ENCODE measurements around the gene ZNF462. TPM values are rescaled to one million over a fixed set of nuclear protein-coding genes. Genes with fewer than 3 reads are reported as not detected.

Gene ZNF462
- total and polyA plus RNA-seq, 4 donors = 0.35 to 2.1 (median 1.4) TPM

GRCh38 chr9:106976772-106977171, 113.8 kb downstream of the ZNF462 start:
- Histone ChIP-seq H3K27ac (ENCODE audit: low read depth in 1 of 2, low read length in 2 of 2) (no peak overlapping the region), H3K9me3 (ENCODE audit: control insufficient read depth in 4 of 4, low read length in 3 of 4) (no peaks in the 10 kb centered on the region), H3K36me3 (ENCODE audit: control insufficient read depth in 4 of 4, insufficient read depth in 3 of 4, low read depth in 1 of 4, low read length in 3 of 4) (peaks cover 0 to 2% (median 0%) of the 10 kb centered on the region in 4 donors), H3K4me1 (ENCODE audit: control insufficient read depth in 4 of 4, insufficient read depth in 4 of 4, low read length in 3 of 4) (no peaks in the 10 kb centered on the region), H3K4me3 (ENCODE audit: low read depth in 1 of 3, low read length in 3 of 3) (no peak overlapping the region), H3K27me3 (ENCODE audit: control insufficient read depth in 4 of 4, insufficient read depth in 4 of 4, low read length in 3 of 4) (peaks cover 0 to 4% (median 0%) of the 10 kb centered on the region in 4 donors), H3K9ac (ENCODE audit: low read depth in 1 of 2, low read length in 2 of 2) (no peak overlapping the region)
- 72% methylated on average over 5 of the region's 5 CpGs for WGBS
- no peak for DNase-seq (ENCODE audit: low spot score)
- TF ChIP-seq FOXA2 (IDR thresholded peaks at IDR 0.05) (no peak), TAF1 (conservative IDR thresholded peaks at IDR 0.05) (no peak), MAX (IDR thresholded peaks at IDR 0.05) (no peak), JUND (IDR thresholded peaks at IDR 0.05) (no peak), RXRA (IDR thresholded peaks at IDR 0.05) (no peak), HNF4G (IDR thresholded peaks at IDR 0.05) (no peak), EGR1 (IDR thresholded peaks at IDR 0.05; ENCODE audit: low read depth in 2 of 2) (no peak), REST (IDR thresholded peaks at IDR 0.05) (no peak), YY1 (IDR thresholded peaks at IDR 0.05) (no peak), FOXA1 (IDR thresholded peaks at IDR 0.05) (no peak), ATF3 (IDR thresholded peaks at IDR 0.05) (no peak), RAD21 (IDR thresholded peaks at IDR 0.05) (no peak), HNF4A (conservative IDR thresholded peaks at IDR 0.05) (no peak), NR2F2 (IDR thresholded peaks at IDR 0.05) (no peak), ZBTB33 (IDR thresholded peaks at IDR 0.05) (no peak), GABPA (IDR thresholded peaks at IDR 0.05 in 1 of 2, conservative IDR thresholded peaks at IDR 0.05 in 1 of 2) (no peak), SP1 (IDR thresholded peaks at IDR 0.05) (no peak)
- TF ChIP-seq, protein P1, sequence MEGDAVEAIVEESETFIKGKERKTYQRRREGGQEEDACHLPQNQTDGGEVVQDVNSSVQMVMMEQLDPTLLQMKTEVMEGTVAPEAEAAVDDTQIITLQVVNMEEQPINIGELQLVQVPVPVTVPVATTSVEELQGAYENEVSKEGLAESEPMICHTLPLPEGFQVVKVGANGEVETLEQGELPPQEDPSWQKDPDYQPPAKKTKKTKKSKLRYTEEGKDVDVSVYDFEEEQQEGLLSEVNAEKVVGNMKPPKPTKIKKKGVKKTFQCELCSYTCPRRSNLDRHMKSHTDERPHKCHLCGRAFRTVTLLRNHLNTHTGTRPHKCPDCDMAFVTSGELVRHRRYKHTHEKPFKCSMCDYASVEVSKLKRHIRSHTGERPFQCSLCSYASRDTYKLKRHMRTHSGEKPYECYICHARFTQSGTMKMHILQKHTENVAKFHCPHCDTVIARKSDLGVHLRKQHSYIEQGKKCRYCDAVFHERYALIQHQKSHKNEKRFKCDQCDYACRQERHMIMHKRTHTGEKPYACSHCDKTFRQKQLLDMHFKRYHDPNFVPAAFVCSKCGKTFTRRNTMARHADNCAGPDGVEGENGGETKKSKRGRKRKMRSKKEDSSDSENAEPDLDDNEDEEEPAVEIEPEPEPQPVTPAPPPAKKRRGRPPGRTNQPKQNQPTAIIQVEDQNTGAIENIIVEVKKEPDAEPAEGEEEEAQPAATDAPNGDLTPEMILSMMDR (IDR thresholded peaks at IDR 0.05; ENCODE audit: low read depth, low read length, missing input control) = no peak

Measured in liver (tissue), 9 donors.